ENCODE data around the gene SP110. TPM values are rescaled to one million over a fixed set of nuclear protein-coding genes. Genes with fewer than 3 reads are reported as not detected.

Gene SP110
- total and polyA plus RNA-seq, 2 experiments from 2014 or later, result 2.3 to 8.2 TPM

DNA sequence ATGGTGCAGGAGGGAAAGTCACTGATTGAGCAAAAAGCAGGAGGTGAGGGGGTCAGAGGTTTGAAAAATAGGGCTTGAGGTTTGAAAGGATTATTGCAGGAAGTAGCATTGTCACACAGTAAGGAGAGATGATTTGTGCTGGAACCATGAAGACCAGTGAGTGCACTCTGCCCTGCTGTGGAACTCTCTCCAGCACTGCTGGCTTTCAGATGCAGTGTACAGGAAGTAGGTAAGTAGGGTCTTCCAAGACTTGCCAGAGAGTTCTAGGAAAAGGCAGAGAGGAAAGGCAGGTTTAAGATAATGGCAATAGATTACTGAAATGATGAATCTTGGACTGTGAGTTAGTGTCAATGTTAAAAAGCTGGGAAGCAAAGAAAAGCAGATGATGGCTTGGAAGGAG lies 11.2 kb downstream of the SP110 start (continued):
- TF ChIP-seq, protein P1, sequence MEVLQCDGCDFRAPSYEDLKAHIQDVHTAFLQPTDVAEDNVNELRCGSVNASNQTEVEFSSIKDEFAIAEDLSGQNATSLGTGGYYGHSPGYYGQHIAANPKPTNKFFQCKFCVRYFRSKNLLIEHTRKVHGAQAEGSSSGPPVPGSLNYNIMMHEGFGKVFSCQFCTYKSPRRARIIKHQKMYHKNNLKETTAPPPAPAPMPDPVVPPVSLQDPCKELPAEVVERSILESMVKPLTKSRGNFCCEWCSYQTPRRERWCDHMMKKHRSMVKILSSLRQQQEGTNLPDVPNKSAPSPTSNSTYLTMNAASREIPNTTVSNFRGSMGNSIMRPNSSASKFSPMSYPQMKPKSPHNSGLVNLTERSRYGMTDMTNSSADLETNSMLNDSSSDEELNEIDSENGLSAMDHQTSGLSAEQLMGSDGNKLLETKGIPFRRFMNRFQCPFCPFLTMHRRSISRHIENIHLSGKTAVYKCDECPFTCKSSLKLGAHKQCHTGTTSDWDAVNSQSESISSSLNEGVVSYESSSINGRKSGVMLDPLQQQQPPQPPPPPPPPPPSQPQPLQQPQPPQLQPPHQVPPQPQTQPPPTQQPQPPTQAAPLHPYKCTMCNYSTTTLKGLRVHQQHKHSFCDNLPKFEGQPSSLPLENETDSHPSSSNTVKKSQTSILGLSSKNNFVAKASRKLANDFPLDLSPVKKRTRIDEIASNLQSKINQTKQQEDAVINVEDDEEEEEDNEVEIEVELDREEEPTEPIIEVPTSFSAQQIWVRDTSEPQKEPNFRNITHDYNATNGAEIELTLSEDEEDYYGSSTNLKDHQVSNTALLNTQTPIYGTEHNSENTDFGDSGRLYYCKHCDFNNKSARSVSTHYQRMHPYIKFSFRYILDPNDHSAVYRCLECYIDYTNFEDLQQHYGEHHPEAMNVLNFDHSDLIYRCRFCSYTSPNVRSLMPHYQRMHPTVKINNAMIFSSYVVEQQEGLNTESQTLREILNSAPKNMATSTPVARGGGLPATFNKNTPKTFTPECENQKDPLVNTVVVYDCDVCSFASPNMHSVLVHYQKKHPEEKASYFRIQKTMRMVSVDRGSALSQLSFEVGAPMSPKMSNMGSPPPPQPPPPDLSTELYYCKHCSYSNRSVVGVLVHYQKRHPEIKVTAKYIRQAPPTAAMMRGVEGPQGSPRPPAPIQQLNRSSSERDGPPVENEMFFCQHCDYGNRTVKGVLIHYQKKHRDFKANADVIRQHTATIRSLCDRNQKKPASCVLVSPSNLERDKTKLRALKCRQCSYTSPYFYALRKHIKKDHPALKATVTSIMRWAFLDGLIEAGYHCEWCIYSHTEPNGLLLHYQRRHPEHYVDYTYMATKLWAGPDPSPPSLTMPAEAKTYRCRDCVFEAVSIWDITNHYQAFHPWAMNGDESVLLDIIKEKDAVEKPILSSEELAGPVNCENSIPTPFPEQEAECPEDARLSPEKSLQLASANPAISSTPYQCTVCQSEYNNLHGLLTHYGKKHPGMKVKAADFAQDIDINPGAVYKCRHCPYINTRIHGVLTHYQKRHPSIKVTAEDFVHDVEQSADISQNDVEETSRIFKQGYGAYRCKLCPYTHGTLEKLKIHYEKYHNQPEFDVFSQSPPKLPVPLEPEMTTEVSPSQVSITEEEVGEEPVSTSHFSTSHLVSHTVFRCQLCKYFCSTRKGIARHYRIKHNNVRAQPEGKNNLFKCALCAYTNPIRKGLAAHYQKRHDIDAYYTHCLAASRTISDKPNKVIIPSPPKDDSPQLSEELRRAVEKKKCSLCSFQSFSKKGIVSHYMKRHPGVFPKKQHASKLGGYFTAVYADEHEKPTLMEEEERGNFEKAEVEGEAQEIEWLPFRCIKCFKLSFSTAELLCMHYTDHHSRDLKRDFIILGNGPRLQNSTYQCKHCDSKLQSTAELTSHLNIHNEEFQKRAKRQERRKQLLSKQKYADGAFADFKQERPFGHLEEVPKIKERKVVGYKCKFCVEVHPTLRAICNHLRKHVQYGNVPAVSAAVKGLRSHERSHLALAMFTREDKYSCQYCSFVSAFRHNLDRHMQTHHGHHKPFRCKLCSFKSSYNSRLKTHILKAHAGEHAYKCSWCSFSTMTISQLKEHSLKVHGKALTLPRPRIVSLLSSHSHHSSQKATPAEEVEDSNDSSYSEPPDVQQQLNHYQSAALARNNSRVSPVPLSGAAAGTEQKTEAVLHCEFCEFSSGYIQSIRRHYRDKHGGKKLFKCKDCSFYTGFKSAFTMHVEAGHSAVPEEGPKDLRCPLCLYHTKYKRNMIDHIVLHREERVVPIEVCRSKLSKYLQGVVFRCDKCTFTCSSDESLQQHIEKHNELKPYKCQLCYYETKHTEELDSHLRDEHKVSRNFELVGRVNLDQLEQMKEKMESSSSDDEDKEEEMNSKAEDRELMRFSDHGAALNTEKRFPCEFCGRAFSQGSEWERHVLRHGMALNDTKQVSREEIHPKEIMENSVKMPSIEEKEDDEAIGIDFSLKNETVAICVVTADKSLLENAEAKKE (CRISPR knock-in tag; IDR thresholded peaks at IDR 0.05), result no peak
- no peak for TF ChIP-seq JUNB (IDR thresholded peaks at IDR 0.05; ENCODE audit: unreplicated experiment)
- no peak for TF ChIP-seq POLR2AphosphoS5 (IDR thresholded peaks at IDR 0.05; ENCODE audit: low read depth)

DNA sequence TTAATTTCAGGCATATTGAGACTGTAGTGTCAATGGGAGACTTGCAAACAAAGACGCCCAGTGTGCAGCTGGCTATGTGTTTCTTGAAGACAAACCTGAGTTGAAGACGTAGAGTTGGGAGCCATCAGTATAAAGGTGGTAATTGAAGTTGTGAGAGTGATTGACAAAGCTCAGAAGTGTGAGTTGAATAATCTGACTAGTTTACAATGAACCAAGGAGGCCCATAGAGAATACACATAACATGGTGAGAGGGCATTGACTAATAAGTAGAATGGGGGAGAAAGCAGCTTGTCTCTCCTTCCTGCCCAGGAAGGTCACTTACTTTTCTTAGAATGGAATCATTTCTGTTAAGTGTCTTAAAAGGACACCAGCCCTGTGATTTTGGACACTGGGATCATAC lies 14.1 kb downstream of the SP110 start:
- ATAC-seq (no peak), DNase-seq (ENCODE audit: low spot score) (no peak)
- H3K4me1 ChIP-seq (ENCODE audit: insufficient read depth), result no peaks in the 10 kb centered on the region
- no peaks in the 10 kb centered on the region; the same call in 1 of the 2 replicates for H4K20me1 ChIP-seq (replicated peaks; ENCODE audit: insufficient read depth)
- Mint-ChIP-seq H3K27me3 (ENCODE audit: insufficient read depth, low read depth, poor library complexity) (peaks cover 5% of the 10 kb centered on the region), H3K4me3 (no peak overlapping the region), H3K9me3 (peaks cover 2% of the 10 kb centered on the region; the same call in 2 of the 3 replicates), H3K4me1 (no peaks in the 10 kb centered on the region), H3K27ac (no peak overlapping the region), H3K36me3 (ENCODE audit: low read depth) (peaks cover 12% of the 10 kb centered on the region)
- no peaks in the 10 kb centered on the region for H3F3A ChIP-seq (replicated peaks; ENCODE audit: low read depth)
- no peak overlapping the region for H3K27ac ChIP-seq (ENCODE audit: low read depth)
- H3K36me3 ChIP-seq (ENCODE audit: insufficient read depth), result no peaks in the 10 kb centered on the region
- no peak overlapping the region for H2AFZ ChIP-seq
- H3K79me2 ChIP-seq (replicated peaks; ENCODE audit: insufficient read depth), result no peaks in the 10 kb centered on the region
- H3K27me3 ChIP-seq (ENCODE audit: insufficient read depth), result no peaks in the 10 kb centered on the region
- no peak overlapping the region for H3K4me3 ChIP-seq
- no peak overlapping the region for H3K4me2 ChIP-seq
- H3K9me2 ChIP-seq (ENCODE audit: insufficient read depth), result no peaks in the 10 kb centered on the region
- TF ChIP-seq, protein P2, sequence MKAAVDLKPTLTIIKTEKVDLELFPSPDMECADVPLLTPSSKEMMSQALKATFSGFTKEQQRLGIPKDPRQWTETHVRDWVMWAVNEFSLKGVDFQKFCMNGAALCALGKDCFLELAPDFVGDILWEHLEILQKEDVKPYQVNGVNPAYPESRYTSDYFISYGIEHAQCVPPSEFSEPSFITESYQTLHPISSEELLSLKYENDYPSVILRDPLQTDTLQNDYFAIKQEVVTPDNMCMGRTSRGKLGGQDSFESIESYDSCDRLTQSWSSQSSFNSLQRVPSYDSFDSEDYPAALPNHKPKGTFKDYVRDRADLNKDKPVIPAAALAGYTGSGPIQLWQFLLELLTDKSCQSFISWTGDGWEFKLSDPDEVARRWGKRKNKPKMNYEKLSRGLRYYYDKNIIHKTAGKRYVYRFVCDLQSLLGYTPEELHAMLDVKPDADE (IDR thresholded peaks at IDR 0.05), result no peak
- TF ChIP-seq JUNB (IDR thresholded peaks at IDR 0.05; ENCODE audit: unreplicated experiment) (no peak), ZNF114 (CRISPR knock-in tag; IDR thresholded peaks at IDR 0.05) (no peak), EZH2phosphoT487 (IDR thresholded peaks at IDR 0.05; ENCODE audit: unreplicated experiment) (no peak)
- TF ChIP-seq, protein P3, sequence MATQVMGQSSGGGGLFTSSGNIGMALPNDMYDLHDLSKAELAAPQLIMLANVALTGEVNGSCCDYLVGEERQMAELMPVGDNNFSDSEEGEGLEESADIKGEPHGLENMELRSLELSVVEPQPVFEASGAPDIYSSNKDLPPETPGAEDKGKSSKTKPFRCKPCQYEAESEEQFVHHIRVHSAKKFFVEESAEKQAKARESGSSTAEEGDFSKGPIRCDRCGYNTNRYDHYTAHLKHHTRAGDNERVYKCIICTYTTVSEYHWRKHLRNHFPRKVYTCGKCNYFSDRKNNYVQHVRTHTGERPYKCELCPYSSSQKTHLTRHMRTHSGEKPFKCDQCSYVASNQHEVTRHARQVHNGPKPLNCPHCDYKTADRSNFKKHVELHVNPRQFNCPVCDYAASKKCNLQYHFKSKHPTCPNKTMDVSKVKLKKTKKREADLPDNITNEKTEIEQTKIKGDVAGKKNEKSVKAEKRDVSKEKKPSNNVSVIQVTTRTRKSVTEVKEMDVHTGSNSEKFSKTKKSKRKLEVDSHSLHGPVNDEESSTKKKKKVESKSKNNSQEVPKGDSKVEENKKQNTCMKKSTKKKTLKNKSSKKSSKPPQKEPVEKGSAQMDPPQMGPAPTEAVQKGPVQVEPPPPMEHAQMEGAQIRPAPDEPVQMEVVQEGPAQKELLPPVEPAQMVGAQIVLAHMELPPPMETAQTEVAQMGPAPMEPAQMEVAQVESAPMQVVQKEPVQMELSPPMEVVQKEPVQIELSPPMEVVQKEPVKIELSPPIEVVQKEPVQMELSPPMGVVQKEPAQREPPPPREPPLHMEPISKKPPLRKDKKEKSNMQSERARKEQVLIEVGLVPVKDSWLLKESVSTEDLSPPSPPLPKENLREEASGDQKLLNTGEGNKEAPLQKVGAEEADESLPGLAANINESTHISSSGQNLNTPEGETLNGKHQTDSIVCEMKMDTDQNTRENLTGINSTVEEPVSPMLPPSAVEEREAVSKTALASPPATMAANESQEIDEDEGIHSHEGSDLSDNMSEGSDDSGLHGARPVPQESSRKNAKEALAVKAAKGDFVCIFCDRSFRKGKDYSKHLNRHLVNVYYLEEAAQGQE (IDR thresholded peaks at IDR 0.05; ENCODE audit: unreplicated experiment), result no peak

Measured in GM23338 (cell line).